IMR-90 (cell line): Measurements from ENCODE around the gene KCNJ4. TPM values are rescaled to one million over a fixed set of nuclear protein-coding genes. Genes with fewer than 3 reads are reported as not detected.

Source experiments
- ATAC-seq: fragments of 200-7000 bp; cut with Tn5 transposase; 2 replicates; pipeline ENCODE4 v1.9.1; 2020; ENCODE audit warnings: low read depth, mild to moderate bottlenecking, moderate library complexity
- BruUV-seq: library from RNA; stranded (reverse); fragments of 400-500 nt; replicated peaks from 2 replicates; lab custom pipeline; 2021; lab: Mats Ljungman, UMichigan
- CTCF ChIA-PET: fragments of 300-600 bp; formaldehyde crosslinking; extraction: SDS; loops from one replicate; lab custom pipeline; 2021; ENCODE audit warnings: antibody characterized with exemption; lab: Yijun Ruan, JAX
- POLR2A ChIA-PET: fragments of 300-600 bp; sonication (Branson Sonifier 250); formaldehyde crosslinking; loops from one replicate; lab custom pipeline; 2022; ENCODE audit warnings: antibody characterized with exemption; ENCODE audit not compliant: unreplicated experiment; lab: Charles Lee
- DNase-seq: peaks from one replicate; pipeline ENCODE4 v3.0.0; 2013
- H2AFZ ChIP-seq: replicated peaks from 2 replicates; pipeline ENCODE3; 2013; ENCODE audit warnings: low read length, mild to moderate bottlenecking; ENCODE audit not compliant: poor library complexity
- H2AK5ac ChIP-seq: 2 replicates; pipeline ENCODE4 v1.6.1; 2013; ENCODE audit warnings: low read depth, low read length, inconsistent platforms
- H2AK9ac ChIP-seq: replicated peaks from 2 replicates; pipeline ENCODE3; 2013; ENCODE audit warnings: mild to moderate bottlenecking, low read depth, low read length, moderate library complexity; ENCODE audit not compliant: poor library complexity
- H2BK120ac ChIP-seq: 2 replicates; pipeline ENCODE4 v1.6.1; 2013; ENCODE audit warnings: low read depth, low read length, inconsistent platforms
- H2BK15ac ChIP-seq: 3 replicates; pipeline ENCODE4 v1.6.1; 2013; ENCODE audit warnings: low read depth, low read length, inconsistent platforms
- H2BK20ac ChIP-seq: 2 replicates; pipeline ENCODE4 v1.6.1; 2013; ENCODE audit warnings: low read depth, mild to moderate bottlenecking, inconsistent platforms, low read length, moderate library complexity
- H2BK5ac ChIP-seq: 2 replicates; pipeline ENCODE4 v1.6.1; 2013; ENCODE audit warnings: mild to moderate bottlenecking, low read depth, low read length, inconsistent platforms; ENCODE audit not compliant: poor library complexity, severe bottlenecking
- H3K14ac ChIP-seq: replicated peaks from 2 replicates; pipeline ENCODE4 v1.6.1; 2013; ENCODE audit warnings: low read depth, low read length, inconsistent platforms
- H3K18ac ChIP-seq: 2 replicates; pipeline ENCODE4 v1.6.1; 2013; ENCODE audit warnings: low read depth, low read length, control low read depth
- H3K23ac ChIP-seq: 2 replicates; pipeline ENCODE4 v1.6.1; 2013; ENCODE audit warnings: low read depth, low read length, inconsistent platforms
- H3K27ac ChIP-seq: 2 replicates; pipeline ENCODE4 v1.5.1; 2013; ENCODE audit warnings: mild to moderate bottlenecking, control low read depth, low read length; ENCODE audit not compliant: insufficient read depth
- H3K27me3 ChIP-seq: 2 replicates; pipeline ENCODE4 v1.6.1; 2013; ENCODE audit warnings: low read length; ENCODE audit not compliant: control insufficient read depth, insufficient read depth
- H3K36me3 ChIP-seq: 2 replicates; pipeline ENCODE4 v1.6.1; 2013; ENCODE audit warnings: low read length, mixed read lengths; ENCODE audit not compliant: control insufficient read depth, insufficient read depth
- H3K4ac ChIP-seq: 2 replicates; pipeline ENCODE4 v1.6.1; 2013; ENCODE audit warnings: low read depth, low read length, inconsistent platforms
- H3K4me1 ChIP-seq: 2 replicates; pipeline ENCODE4 v1.6.1; 2013; ENCODE audit warnings: low read length, mixed read lengths; ENCODE audit not compliant: control insufficient read depth, insufficient read depth
- H3K4me2 ChIP-seq: 2 replicates; pipeline ENCODE4 v1.6.1; 2013; ENCODE audit warnings: low read depth, mild to moderate bottlenecking, control low read depth, low read length, moderate library complexity
- H3K4me3 ChIP-seq: 2 replicates; pipeline ENCODE4 v1.5.1; 2013; ENCODE audit warnings: low read depth, mild to moderate bottlenecking, control low read depth, low read length, moderate library complexity; ENCODE audit not compliant: insufficient read depth
- H3K56ac ChIP-seq: 2 replicates; pipeline ENCODE4 v1.6.1; 2013; ENCODE audit warnings: low read length, inconsistent platforms; ENCODE audit not compliant: insufficient read depth; ENCODE audit errors: extremely low read depth
- H3K79me1 ChIP-seq, 2 experiments: 2 replicates each; pipeline ENCODE4 v1.6.1; 2013; ENCODE audit warnings: low read length in 2 of 2, inconsistent platforms in 1 of 2, low read depth in 1 of 2
- H3K9ac ChIP-seq: 2 replicates; pipeline ENCODE4 v1.6.1; 2013; ENCODE audit warnings: low read depth, low read length, control low read depth
- H3K9me1 ChIP-seq: 2 replicates; pipeline ENCODE4 v1.6.1; 2013; ENCODE audit warnings: low read length, inconsistent platforms; ENCODE audit not compliant: insufficient read depth
- H3K9me3 ChIP-seq: 2 replicates; pipeline ENCODE4 v1.6.1; 2013; ENCODE audit warnings: low read length; ENCODE audit not compliant: control insufficient read depth, insufficient read depth
- H4K20me1 ChIP-seq: 2 replicates; pipeline ENCODE4 v1.6.1; 2013; ENCODE audit warnings: low read length, inconsistent platforms; ENCODE audit not compliant: insufficient read depth
- H4K5ac ChIP-seq: 2 replicates; pipeline ENCODE4 v1.6.1; 2013; ENCODE audit warnings: mild to moderate bottlenecking, low read depth, low read length, control low read depth
- H4K8ac ChIP-seq, 2 experiments: 2 replicates each; pipeline ENCODE4 v1.6.1; 2013; ENCODE audit warnings: low read depth in 2 of 2, low read length in 2 of 2, control low read depth in 1 of 2, inconsistent platforms in 1 of 2
- H4K91ac ChIP-seq: 2 replicates; pipeline ENCODE4 v1.6.1; 2013; ENCODE audit warnings: low read depth, low read length, inconsistent platforms; ENCODE audit not compliant: insufficient read depth
- BHLHE40 ChIP-seq: fragments of 150-350 bp; IDR thresholded peaks from 2 replicates; pipeline ENCODE4 v1.6.1; 2016; ENCODE audit warnings: mild to moderate bottlenecking, low read depth, low read length
- CEBPB ChIP-seq: IDR thresholded peaks from 2 replicates; pipeline ENCODE4 v1.6.1; 2012; ENCODE audit warnings: low read depth, low read length, improper control_type of control experiment
- CHD1 ChIP-seq: IDR thresholded peaks from 2 replicates; pipeline ENCODE4 v1.6.1; 2012; ENCODE audit warnings: low read depth, low read length, improper control_type of control experiment
- ELK1 ChIP-seq: fragments of 150-350 bp; IDR thresholded peaks from 2 replicates; pipeline ENCODE4 v1.6.1; 2016; ENCODE audit warnings: low read depth, mild to moderate bottlenecking, low read length, moderate library complexity, borderline replicate concordance
- FOS ChIP-seq: fragments of 150-350 bp; IDR thresholded peaks from 2 replicates; pipeline ENCODE4 v1.6.1; 2016; ENCODE audit warnings: low read depth, low read length
- MAFK ChIP-seq: IDR thresholded peaks from 2 replicates; pipeline ENCODE4 v1.6.1; 2012; ENCODE audit warnings: low read depth, low read length, improper control_type of control experiment
- MAZ ChIP-seq: IDR thresholded peaks from 2 replicates; pipeline ENCODE4 v1.6.1; 2012; ENCODE audit warnings: low read depth, mild to moderate bottlenecking, low read length, improper control_type of control experiment, moderate library complexity, borderline replicate concordance
- MXI1 ChIP-seq: IDR thresholded peaks from 2 replicates; pipeline ENCODE4 v1.6.1; 2012; ENCODE audit warnings: low read depth, mild to moderate bottlenecking, low read length, moderate library complexity, borderline replicate concordance
- NFE2L2 ChIP-seq: fragments of 150-350 bp; IDR thresholded peaks from 2 replicates; pipeline ENCODE4 v1.6.1; 2016; ENCODE audit warnings: low read depth, mild to moderate bottlenecking, low read length
- POLR2A ChIP-seq: IDR thresholded peaks from 2 replicates; pipeline ENCODE4 v1.6.1; 2012; ENCODE audit warnings: mild to moderate bottlenecking, low read depth, low read length
- RAD21 ChIP-seq: IDR thresholded peaks from 2 replicates; pipeline ENCODE4 v1.6.1; 2012; ENCODE audit warnings: low read length, improper control_type of control experiment
- RCOR1 ChIP-seq: IDR thresholded peaks from 2 replicates; pipeline ENCODE4 v1.6.1; 2012; ENCODE audit warnings: mild to moderate bottlenecking, low read length, improper control_type of control experiment; ENCODE audit not compliant: insufficient replicate concordance
- SMC3 ChIP-seq: fragments of 150-350 bp; IDR thresholded peaks from 2 replicates; pipeline ENCODE4 v1.6.1; 2016; ENCODE audit warnings: low read depth, mild to moderate bottlenecking, antibody characterized with exemption, low read length, moderate library complexity
- WGBS, 2 experiments: methylation state at CpG; one replicate each; pipeline versions ENCODE4 v1.1.5 to v1.1.7; 2013; ENCODE audit warnings: missing lambda C conversion rate in 2 of 2; ENCODE audit not compliant: insufficient read length in 1 of 2; ENCODE audit errors: extremely low coverage in 2 of 2; 5-methylcytosine and 5-hydroxymethylcytosine counted together
- dilution Hi-C: fragments of 300-500 bp; cut with HindIII; formaldehyde crosslinking; loops from one replicate; pipeline ENCODE4 v1.14.3; 2018; ENCODE audit warnings: low sequenced_read_pairs; ENCODE audit not compliant: unreplicated experiment
- in situ Hi-C: fragments of 300-500 bp; cut with MboI; formaldehyde crosslinking; loops from 3 replicates; pipeline ENCODE4 v1.14.3; 2019; ENCODE audit warnings: low sequenced_read_pairs, inconsistent platforms, mixed read lengths
- intact Hi-C: fragments of 100-400 bp; cut with micrococcal nuclease; formaldehyde crosslinking; loops from 2 replicates; pipeline ENCODE4 v1.10.0; 2022
- polyA plus RNA-seq, 3 experiments: library from polyadenylated mRNA; depleted of rRNA; stranded (reverse); fragments of >200 nt; gene quantifications; 2 replicates each; pipeline ENCODE4 v1.2.3, GENCODE V29; 2012; ENCODE audit warnings: low replicate concordance in 1 of 3
- total RNA-seq: library from RNA; depleted of rRNA; stranded (reverse); fragments of >200 nt; gene quantifications from 2 replicates; pipeline ENCODE4 v1.2.3, GENCODE V29; 2012
- TF ChIP-seq, protein P1 (sequence below): fragments of 150-350 bp; IDR thresholded peaks from 2 replicates; pipeline ENCODE4 v1.6.1; 2017; ENCODE audit warnings: mild to moderate bottlenecking, antibody characterized with exemption, low read length, low read depth
- TF ChIP-seq, protein P2 (sequence below): conservative IDR thresholded peaks from 2 replicates; pipeline ENCODE4 v1.5.1; 2012; ENCODE audit warnings: mild to moderate bottlenecking, low read depth, low read length, improper control_type of control experiment

KCNJ4 gene
- total and polyA plus RNA-seq, 2 of the 4 experiments (the other 2 are of a cell fraction) = not detected

DNA sequence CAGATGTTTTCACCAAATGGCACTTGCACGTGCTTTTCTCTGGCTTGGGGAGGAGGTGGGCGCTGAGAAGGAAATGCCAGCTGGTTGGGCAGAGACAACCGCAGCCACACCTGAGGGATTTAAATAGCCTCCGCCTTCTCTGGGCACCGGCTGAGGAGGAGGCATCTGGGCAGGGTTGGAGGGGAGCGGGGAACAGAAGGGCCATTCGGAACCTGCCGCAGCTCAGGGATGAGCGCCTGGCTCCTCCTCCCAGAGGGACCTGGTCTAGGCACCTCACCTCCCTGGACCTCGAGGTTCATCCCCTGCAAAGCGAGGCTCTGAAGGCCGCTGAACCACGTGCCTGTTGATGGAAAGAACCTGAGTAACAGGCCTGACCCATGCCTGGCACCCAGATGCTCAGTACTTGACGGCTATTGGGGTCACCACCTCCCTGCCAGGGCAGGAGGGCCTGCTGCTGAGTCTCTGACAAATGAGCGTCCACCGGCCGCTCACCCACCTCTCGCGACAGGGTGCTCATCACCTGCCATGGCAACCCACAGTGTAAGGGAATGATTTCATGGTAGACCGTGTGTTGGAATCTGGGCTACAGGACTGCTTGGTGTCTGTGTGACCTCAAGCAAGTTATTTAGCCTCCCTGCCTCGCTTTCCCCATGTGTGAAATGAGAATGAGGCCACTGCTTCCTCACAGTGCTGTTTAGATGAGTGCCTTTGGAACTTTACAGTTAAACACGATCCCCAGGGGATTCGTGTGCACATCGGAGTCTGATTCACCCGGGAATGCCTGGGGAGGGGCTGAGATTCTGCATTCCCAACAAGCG lies 10.9 kb upstream of the KCNJ4 start:
- no peak overlapping the region for H2BK20ac ChIP-seq
- no peak overlapping the region for H3K56ac ChIP-seq
- dilution Hi-C loops (no loop called here), in situ Hi-C loops (no loop called here), intact Hi-C loops (no loop called here)
- no peak overlapping the region for H3K9ac ChIP-seq
- H2BK120ac ChIP-seq = no peak overlapping the region; the same call in 1 of the 2 replicates
- H3K4me2 ChIP-seq = no peak overlapping the region
- no TSS peak for BruUV-seq
- WGBS, 2 experiments = 65% methylated on average over 14 of the region's 26 CpGs; no CpG with 5 or more reads in 1 of the 2 experiments
- H3K14ac ChIP-seq = no peak overlapping the region
- H2AK5ac ChIP-seq = peak overlapping the region; percentile 24; the same call in 1 of the 2 replicates
- peaks cover 4% of the 10 kb centered on the region for H4K20me1 ChIP-seq
- H3K4me3 ChIP-seq = no peak overlapping the region
- no peak overlapping the region for H4K91ac ChIP-seq
- peaks cover 14% of the 10 kb centered on the region for H3K9me1 ChIP-seq
- H2BK5ac ChIP-seq = no peak overlapping the region
- peak overlapping the region; percentile 12 for H2AFZ ChIP-seq
- H3K23ac ChIP-seq = no peak overlapping the region
- H3K79me1 ChIP-seq = peaks cover 0 to 36% of the 10 kb centered on the region in 2 experiments; a peak in 3 of 4 replicates
- H3K18ac ChIP-seq = no peak overlapping the region
- peaks cover 11% of the 10 kb centered on the region for H3K27me3 ChIP-seq
- no peaks in the 10 kb centered on the region for H3K9me3 ChIP-seq
- ChIA-PET POLR2A (no interaction called here), CTCF (no interaction called here)
- peaks cover 13% of the 10 kb centered on the region for H3K4me1 ChIP-seq
- peak overlapping the region; percentile 16; the same call in 1 of the 2 replicates for H3K4ac ChIP-seq
- peaks cover 5% of the 10 kb centered on the region; the same call in 1 of the 2 replicates for H3K36me3 ChIP-seq
- no peak for DNase-seq
- TF ChIP-seq FOS = no peak
- TF ChIP-seq, protein P1, sequence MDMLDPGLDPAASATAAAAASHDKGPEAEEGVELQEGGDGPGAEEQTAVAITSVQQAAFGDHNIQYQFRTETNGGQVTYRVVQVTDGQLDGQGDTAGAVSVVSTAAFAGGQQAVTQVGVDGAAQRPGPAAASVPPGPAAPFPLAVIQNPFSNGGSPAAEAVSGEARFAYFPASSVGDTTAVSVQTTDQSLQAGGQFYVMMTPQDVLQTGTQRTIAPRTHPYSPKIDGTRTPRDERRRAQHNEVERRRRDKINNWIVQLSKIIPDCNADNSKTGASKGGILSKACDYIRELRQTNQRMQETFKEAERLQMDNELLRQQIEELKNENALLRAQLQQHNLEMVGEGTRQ = no peak
- TF ChIP-seq MXI1 = no peak
- no peak for TF ChIP-seq RAD21
- TF ChIP-seq NFE2L2 = no peak
- TF ChIP-seq ELK1 = no peak
- no peak for TF ChIP-seq BHLHE40
- TF ChIP-seq MAZ = no peak
- TF ChIP-seq CEBPB = no peak
- TF ChIP-seq POLR2A = no peak
- no peak for TF ChIP-seq RCOR1
- TF ChIP-seq SMC3 = no peak
- TF ChIP-seq CHD1 = no peak
- no peak for TF ChIP-seq MAFK
- TF ChIP-seq, protein P2, sequence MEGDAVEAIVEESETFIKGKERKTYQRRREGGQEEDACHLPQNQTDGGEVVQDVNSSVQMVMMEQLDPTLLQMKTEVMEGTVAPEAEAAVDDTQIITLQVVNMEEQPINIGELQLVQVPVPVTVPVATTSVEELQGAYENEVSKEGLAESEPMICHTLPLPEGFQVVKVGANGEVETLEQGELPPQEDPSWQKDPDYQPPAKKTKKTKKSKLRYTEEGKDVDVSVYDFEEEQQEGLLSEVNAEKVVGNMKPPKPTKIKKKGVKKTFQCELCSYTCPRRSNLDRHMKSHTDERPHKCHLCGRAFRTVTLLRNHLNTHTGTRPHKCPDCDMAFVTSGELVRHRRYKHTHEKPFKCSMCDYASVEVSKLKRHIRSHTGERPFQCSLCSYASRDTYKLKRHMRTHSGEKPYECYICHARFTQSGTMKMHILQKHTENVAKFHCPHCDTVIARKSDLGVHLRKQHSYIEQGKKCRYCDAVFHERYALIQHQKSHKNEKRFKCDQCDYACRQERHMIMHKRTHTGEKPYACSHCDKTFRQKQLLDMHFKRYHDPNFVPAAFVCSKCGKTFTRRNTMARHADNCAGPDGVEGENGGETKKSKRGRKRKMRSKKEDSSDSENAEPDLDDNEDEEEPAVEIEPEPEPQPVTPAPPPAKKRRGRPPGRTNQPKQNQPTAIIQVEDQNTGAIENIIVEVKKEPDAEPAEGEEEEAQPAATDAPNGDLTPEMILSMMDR = no peak
- H4K8ac ChIP-seq = no peak overlapping the region
- no peak overlapping the region for H3K27ac ChIP-seq
- H2AK9ac ChIP-seq = peak overlapping the region; percentile 25
- H4K5ac ChIP-seq = no peak overlapping the region
- no peak overlapping the region for H2BK15ac ChIP-seq
- ATAC-seq = no peak
